ENCODE data around the gene IGSF23.

DNA sequence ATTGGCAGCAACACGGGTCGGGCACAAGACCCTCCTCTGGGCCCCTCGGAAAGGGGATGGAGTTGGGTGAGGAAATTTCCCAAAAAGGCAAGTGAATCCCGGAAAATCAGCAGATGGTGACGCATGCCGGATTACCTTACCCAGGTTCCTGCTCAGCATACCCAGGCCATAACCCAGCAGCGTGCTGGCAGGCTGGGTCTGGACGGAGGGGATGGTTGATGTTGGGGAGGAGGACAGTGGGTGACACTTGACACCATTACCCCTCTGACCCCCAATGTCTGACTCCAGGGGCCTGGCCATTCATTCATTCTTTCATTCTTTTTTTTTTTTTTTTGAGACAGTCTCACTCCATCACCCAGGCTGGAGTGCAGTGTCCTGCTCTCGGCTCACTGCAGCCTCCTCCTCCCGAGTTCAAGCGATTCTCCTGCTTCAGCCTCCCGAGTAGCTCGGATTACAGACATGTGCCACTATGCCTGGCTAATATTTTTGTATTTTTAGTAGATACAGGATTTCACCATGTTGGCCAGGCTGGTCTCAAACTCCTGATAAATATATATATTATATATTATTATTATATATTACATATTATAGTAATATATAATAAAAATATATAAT, 31.1 kb downstream of the IGSF23 start:
- no peak for TF ChIP-seq CTCF (IDR thresholded peaks at IDR 0.05; ENCODE audit: low read length)
- no peak for TF ChIP-seq EZH2 (IDR thresholded peaks at IDR 0.05; ENCODE audit: borderline replicate concordance, low read length)
